GM21390 (cell line): ENCODE data around the gene KCNA1.
"Not testable (repeated sequence)": the region's sequence is repeated elsewhere in the genome, so short reads cannot be mapped to it uniquely, and the experiment has no call there.

Experiments
- ATAC-seq: cut with Tn5 transposase; IDR thresholded peaks from one replicate; pipeline ENCODE4 v1.9.1; 2021; ENCODE audit not compliant: unreplicated experiment

The KCNA1 gene

GRCh38 chr12:4909734-4910501, at the start of gene KCNA1:
Gene KCNA1 (plus strand): TSS chr12:4909905. CDS start chr12:4911379, 1,474 bp downstream.
- no peak for ATAC-seq

GRCh38 chr12:4860741-4861140, 49.0 kb upstream of the KCNA1 start:
- no peak for ATAC-seq

GRCh38 chr12:4862809-4863208, 46.9 kb upstream of the KCNA1 start:
- ATAC-seq, result no peak

- ATAC-seq, result no peak
Observed at GRCh38 chr12:4864575-4864974, 45.1 kb upstream of the KCNA1 start.

- ATAC-seq, result no peak
Observed at GRCh38 chr12:4865246-4865645, 44.5 kb upstream of the KCNA1 start.

- no peak for ATAC-seq
Observed at GRCh38 chr12:4866299-4866698, 43.4 kb upstream of the KCNA1 start.

- ATAC-seq, result no peak
Observed at GRCh38 chr12:4867384-4867783, 42.3 kb upstream of the KCNA1 start.

- ATAC-seq, result no peak
Observed at GRCh38 chr12:4870423-4870822, 39.3 kb upstream of the KCNA1 start.

GRCh38 chr12:4871514-4871913, 38.2 kb upstream of the KCNA1 start:
- ATAC-seq, result no peak

- ATAC-seq, result no peak
Observed at GRCh38 chr12:4873947-4874346, 35.8 kb upstream of the KCNA1 start.

- ATAC-seq, result no peak
Observed at GRCh38 chr12:4874671-4875070, 35.0 kb upstream of the KCNA1 start.

- ATAC-seq, result not testable (repeated sequence)
Observed at GRCh38 chr12:4879481-4879880, 30.2 kb upstream of the KCNA1 start.

- ATAC-seq, result no peak
Observed at GRCh38 chr12:4881266-4882064, 28.2 kb upstream of the KCNA1 start.

GRCh38 chr12:4891866-4892265, 17.8 kb upstream of the KCNA1 start:
- no peak for ATAC-seq

- ATAC-seq, result no peak
Observed at GRCh38 chr12:4892418-4892817, 17.3 kb upstream of the KCNA1 start.

- no peak for ATAC-seq
Observed at GRCh38 chr12:4894019-4894418, 15.7 kb upstream of the KCNA1 start.

- ATAC-seq, result no peak
Observed at GRCh38 chr12:4899364-4899763, 10.3 kb upstream of the KCNA1 start.

GRCh38 chr12:4900327-4900726, 9.4 kb upstream of the KCNA1 start:
- no peak for ATAC-seq

GRCh38 chr12:4905316-4905715, 4.4 kb upstream of the KCNA1 start:
- no peak for ATAC-seq

GRCh38 chr12:4908684-4909409, 858 bp upstream of the KCNA1 start:
- no peak for ATAC-seq

GRCh38 chr12:4909410-4909733, 333 bp upstream of the KCNA1 start:
- no peak for ATAC-seq
